Dermis blood vessel endothelial cell (primary cell): Measurements from ENCODE around the gene ISG15. TPM values are rescaled to one million over a fixed set of nuclear protein-coding genes. Genes with fewer than 3 reads are reported as not detected.
A peak's percentile ranks its signal among the peaks of the same experiment; 100 is the strongest.

Experiments used
- DNase-seq: peaks from one replicate; pipeline ENCODE4 v3.0.0; 2010
- total RNA-seq: library from RNA; depleted of rRNA; stranded (reverse); fragments of >200 nt; gene quantifications from 2 replicates; pipeline ENCODE4 v1.2.3, GENCODE V29; 2014

The ISG15 gene
- total RNA-seq = 75.4 and 122 TPM in 2 replicates

GRCh38 chr1:1013105-1013921 lies at the start of gene ISG15:
TSS of gene ISG15 (plus strand) at chr1:1013497. CDS start at chr1:1013574, 77 bp downstream.
- DNase-seq = peak; percentile 90

DNA sequence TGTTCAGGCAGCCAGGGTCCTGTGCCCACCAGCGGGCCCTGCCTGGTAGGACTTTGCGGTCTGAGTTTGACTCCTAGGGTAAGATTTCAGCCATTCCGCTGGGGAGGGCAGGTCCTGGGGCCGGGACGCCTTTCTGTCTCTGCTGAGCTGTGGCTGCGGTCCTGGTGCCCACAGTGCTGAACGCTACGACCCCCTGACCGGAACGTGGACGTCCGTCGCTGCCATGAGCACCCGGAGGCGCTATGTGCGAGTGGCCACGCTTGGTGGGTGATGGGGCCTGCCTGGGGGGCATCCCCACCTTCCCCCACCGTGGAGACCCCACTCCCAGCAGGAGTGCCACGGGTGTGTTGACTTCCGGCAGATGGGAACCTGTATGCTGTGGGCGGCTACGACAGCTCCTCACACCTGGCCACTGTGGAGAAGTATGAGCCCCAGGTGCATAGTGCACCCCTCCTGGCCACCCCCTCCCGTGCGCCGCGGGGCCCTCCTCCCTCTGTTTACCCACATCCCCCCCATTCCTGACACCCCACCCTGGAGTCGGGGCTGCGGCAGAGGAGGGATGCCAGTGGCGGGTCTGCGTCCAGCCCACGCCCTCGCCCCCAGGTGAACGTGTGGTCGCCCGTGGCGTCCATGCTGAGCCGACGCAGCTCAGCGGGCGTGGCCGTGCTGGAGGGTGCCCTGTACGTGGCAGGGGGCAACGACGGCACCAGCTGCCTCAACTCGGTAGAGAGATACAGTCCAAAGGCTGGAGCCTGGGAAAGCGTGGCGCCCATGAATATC lies 49.4 kb upstream of the ISG15 start:
- no peak for DNase-seq

- DNase-seq = no peak
These were observed 48.4 kb upstream of the ISG15 start for GRCh38 chr1:964691-965525.

DNA sequence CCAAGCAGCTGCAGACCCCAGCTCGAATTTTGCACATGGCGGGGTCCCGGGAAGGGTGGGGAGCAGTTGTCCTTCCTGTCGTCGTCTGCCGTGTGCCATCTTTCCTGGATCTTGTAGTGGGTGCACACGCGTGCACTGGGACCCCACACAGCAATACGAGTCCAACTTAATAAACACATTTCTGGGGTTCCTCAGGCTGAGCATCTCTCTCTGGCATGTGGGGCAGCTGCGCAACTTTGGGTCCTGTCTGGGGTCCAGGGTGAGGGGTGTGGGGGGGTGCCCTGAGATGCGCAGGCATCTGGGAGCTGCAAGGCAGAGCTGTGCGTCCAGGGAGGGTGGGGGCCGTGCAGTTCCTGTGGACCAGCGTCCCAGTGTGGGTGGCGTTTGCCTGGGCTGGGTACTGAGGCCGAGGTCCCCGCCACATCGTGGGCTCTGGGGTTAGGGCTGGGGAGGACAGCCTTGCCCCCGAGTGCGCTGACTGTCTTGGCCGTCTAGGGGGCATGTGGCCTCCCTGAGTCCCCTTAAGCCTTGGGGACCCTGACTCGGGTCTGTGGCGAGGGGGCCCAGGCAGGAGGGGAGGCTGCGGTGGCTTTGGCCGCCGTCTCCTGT lies 47.7 kb upstream of the ISG15 start:
- DNase-seq = no peak

GRCh38 chr1:966135-966703 lies 47.1 kb upstream of the ISG15 start, which contains the start of gene PLEKHN1:
TSS of gene PLEKHN1 (plus strand) at chr1:966482. CDS start at chr1:966532, 50 bp downstream.
- DNase-seq = peak; percentile 57

GRCh38 chr1:966704-967300 lies 46.5 kb upstream of the ISG15 start:
- peak; percentile 59 for DNase-seq

- no peak for DNase-seq
These were observed 45.6 kb upstream of the ISG15 start for GRCh38 chr1:967466-968343.

- no peak for DNase-seq
These were observed 43.9 kb upstream of the ISG15 start for GRCh38 chr1:969260-969855.

DNA sequence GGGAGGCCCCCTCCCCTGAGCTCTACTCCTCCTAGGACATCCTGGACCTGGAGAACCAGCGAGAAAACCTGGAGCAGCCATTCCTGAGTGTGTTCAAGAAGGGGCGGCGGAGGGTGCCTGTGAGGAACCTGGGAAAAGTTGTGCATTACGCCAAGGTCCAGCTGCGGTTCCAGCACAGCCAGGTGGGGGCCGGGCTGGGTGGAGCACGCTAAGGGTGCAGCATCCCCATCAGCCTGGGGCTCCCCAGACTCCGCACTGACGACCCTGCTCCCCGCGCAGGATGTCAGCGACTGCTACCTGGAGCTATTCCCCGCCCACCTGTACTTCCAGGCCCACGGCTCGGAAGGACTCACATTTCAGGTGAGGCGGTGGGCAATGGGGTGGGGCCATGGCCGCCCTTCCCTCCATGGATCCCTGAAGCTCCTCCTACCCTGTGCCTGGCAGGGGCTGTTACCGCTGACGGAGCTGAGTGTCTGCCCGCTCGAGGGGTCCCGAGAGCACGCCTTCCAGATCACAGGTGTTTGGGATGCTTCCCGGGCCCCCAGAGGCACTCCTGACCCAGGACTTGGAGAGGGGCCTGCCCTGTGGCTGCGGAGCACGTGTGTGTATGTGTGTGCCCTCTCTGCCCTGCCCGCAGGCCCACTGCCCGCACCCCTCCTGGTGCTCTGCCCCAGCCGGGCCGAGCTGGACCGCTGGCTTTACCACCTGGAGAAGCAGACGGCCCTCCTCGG lies 42.9 kb upstream of the ISG15 start:
- no peak for DNase-seq

DNA sequence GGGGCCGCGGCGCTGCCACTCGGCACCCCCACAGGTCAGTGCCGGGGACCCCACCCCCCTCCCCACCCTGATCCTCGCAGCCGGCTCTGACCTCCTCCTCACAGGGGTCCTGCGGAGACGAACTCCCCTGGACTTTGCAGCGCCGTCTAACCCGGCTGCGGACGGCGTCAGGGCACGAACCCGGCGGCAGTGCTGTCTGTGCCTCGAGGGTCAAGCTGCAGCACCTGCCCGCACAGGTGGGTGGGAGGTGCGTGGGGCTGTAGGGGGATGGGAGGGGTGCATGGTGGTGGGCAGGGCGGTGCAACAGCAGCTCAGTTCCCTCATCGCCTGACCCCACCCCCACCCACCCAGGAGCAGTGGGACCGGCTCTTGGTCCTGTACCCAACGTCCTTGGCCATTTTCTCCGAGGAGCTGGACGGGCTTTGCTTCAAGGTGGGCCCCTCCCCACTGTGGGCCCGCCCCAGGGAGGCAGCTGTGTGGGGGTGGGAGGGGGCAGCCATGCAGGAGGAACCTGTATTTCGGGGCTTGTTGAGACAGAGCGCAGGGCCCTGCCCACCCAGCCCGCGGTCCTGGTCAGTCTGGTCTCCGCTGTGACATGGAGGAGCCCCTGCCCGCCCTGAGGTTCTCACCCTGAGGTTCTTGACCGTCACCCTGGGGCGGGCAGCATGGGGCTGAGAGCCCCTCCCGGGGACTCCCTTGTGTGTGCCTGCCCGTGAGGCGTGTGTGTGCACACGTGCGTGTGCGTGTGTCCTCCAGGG lies 42.1 kb upstream of the ISG15 start:
- DNase-seq = no peak

DNA sequence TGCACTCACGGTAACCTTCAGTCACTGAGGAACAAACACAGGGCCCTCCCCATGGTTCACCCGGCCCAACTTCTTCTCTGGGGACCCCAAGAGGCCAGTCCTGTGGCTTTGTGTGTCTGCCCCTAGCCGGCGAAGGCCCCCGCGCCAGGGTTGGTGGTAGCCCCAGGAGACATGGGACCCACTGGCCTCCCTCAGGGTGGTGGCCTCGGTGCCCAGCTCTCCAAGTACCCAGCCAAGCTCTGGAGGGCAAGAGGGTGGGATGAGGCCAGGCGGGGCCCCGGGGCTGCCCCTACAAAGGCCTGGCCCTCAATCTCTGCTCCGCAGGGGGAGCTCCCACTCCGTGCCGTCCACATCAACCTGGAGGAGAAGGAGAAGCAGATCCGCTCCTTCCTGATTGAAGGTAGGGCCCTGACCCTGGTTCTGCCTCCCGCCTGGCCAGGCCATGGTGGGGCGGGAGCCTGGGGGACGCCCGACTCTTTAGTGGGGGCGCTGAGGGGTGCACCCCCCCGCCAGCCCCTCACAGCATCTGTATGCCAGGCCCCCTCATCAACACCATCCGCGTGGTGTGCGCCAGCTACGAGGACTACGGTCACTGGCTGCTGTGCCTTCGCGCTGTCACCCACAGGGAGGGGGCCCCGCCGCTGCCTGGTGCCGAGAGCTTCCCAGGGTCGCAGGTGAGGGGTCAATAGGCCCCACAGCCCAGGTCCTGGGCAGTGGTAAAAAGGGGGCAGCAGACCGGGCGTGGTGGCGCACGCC lies 41.4 kb upstream of the ISG15 start:
- no peak for DNase-seq

DNA sequence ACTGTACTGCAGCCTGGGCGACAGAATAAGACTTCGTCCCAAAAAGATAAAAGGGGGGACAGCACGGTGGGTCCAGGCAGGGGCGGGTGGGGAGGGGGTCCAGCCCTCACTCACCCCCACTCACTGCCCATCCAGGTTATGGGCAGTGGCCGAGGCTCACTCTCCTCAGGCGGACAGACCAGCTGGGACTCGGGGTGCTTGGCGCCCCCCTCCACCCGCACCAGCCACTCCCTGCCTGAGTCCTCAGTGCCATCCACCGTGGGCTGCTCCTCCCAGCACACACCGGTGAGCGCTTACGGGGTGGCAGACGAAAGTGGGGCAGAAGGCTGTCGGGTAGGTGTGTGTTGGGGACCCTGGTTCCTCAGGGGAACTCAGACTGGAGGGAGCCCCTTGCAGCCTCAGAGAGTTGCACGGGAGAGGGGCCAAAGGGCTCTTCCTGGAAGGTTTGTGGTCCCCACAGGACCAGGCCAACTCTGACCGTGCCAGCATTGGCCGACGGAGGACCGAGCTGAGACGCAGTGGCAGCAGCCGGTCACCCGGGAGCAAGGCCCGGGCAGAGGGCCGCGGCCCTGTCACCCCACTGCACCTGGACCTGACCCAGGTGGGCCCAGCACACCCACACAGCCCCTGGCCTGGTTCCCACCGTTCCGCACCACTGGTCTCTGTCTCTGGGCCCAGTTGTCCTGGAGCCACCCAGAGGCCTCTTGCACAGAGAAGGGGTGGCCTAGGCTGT lies 40.4 kb upstream of the ISG15 start:
- no peak for DNase-seq

- no peak for DNase-seq
These were observed 39.6 kb upstream of the ISG15 start for GRCh38 chr1:973459-974292.

DNA sequence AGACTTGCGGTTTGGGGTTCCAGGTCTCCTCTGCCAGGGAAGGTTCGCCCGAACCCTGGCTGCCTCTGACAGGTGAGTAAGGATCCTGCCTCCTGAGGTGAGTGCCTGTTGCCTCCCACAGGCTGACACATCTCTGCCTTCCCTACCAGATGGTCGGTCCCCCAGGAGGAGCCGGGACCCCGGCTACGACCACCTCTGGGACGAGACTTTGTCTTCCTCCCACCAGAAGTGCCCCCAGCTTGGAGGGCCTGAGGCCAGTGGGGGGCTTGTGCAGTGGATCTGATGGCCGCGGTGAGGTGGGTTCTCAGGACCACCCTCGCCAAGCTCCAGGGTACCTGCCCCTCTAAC lies 39.0 kb upstream of the ISG15 start:
- DNase-seq = no peak

- no peak for DNase-seq
These were observed 38.5 kb upstream of the ISG15 start for GRCh38 chr1:974687-975328.

GRCh38 chr1:975365-975764 lies 37.9 kb upstream of the ISG15 start:
- no peak for DNase-seq
